ENCODE data around the gene SERPINA10.

SERPINA10 gene

GRCh38 chr14:94309721-94310120 is 16.7 kb upstream of the SERPINA10 start:
- DNase-seq (ENCODE audit: low spot score) (no peak), ATAC-seq (ENCODE audit: low read depth) (no peak)
- Histone ChIP-seq H3K27me3 (ENCODE audit: insufficient read depth, poor library complexity, severe bottlenecking) (no peaks in the 10 kb centered on the region), H3K4me1 (ENCODE audit: insufficient read depth, poor library complexity, severe bottlenecking) (peaks cover 19% of the 10 kb centered on the region), H3K9me3 (ENCODE audit: severe bottlenecking) (no peaks in the 10 kb centered on the region), H3K4me3 (ENCODE audit: severe bottlenecking) (no peak overlapping the region), H3K36me3 (ENCODE audit: low read depth) (no peaks in the 10 kb centered on the region), H3K27ac (ENCODE audit: poor library complexity, severe bottlenecking) (no peak overlapping the region)
- TF ChIP-seq CTCF (IDR thresholded peaks at IDR 0.05; ENCODE audit: poor library complexity, severe bottlenecking), result no peak

GRCh38 chr14:94307410-94307992 is 14.4 kb upstream of the SERPINA10 start:
- ATAC-seq (ENCODE audit: low read depth) (no peak), DNase-seq (ENCODE audit: low spot score) (no peak)
- peak; percentile 37 for TF ChIP-seq CTCF (IDR thresholded peaks at IDR 0.05; ENCODE audit: poor library complexity, severe bottlenecking)
- H3K36me3 ChIP-seq (ENCODE audit: low read depth), result no peaks in the 10 kb centered on the region
- H3K27me3 ChIP-seq (ENCODE audit: insufficient read depth, poor library complexity, severe bottlenecking), result no peaks in the 10 kb centered on the region
- H3K27ac ChIP-seq (ENCODE audit: poor library complexity, severe bottlenecking), result no peak overlapping the region
- peaks cover 4% of the 10 kb centered on the region for H3K4me1 ChIP-seq (ENCODE audit: insufficient read depth, poor library complexity, severe bottlenecking)
- H3K4me3 ChIP-seq (ENCODE audit: severe bottlenecking), result no peak overlapping the region
- H3K9me3 ChIP-seq (ENCODE audit: severe bottlenecking), result no peaks in the 10 kb centered on the region

- H3K27ac ChIP-seq (ENCODE audit: poor library complexity, severe bottlenecking), result no peak overlapping the region
- DNase-seq (ENCODE audit: low spot score), result no peak
- no peak for TF ChIP-seq CTCF (IDR thresholded peaks at IDR 0.05; ENCODE audit: poor library complexity, severe bottlenecking)
- H3K4me1 ChIP-seq (ENCODE audit: insufficient read depth, poor library complexity, severe bottlenecking), result no peaks in the 10 kb centered on the region
- H3K36me3 ChIP-seq (ENCODE audit: low read depth), result no peaks in the 10 kb centered on the region
- no peak for ATAC-seq (ENCODE audit: low read depth)
- H3K27me3 ChIP-seq (ENCODE audit: insufficient read depth, poor library complexity, severe bottlenecking), result no peaks in the 10 kb centered on the region
- H3K9me3 ChIP-seq (ENCODE audit: severe bottlenecking), result no peaks in the 10 kb centered on the region
- H3K4me3 ChIP-seq (ENCODE audit: severe bottlenecking), result no peak overlapping the region
Observed at GRCh38 chr14:94306047-94306978, 13.2 kb upstream of the SERPINA10 start.

GRCh38 chr14:94305620-94306019 is 12.6 kb upstream of the SERPINA10 start:
- Histone ChIP-seq H3K4me3 (ENCODE audit: severe bottlenecking) (no peak overlapping the region), H3K9me3 (ENCODE audit: severe bottlenecking) (no peaks in the 10 kb centered on the region), H3K36me3 (ENCODE audit: low read depth) (no peaks in the 10 kb centered on the region), H3K27me3 (ENCODE audit: insufficient read depth, poor library complexity, severe bottlenecking) (no peaks in the 10 kb centered on the region), H3K4me1 (ENCODE audit: insufficient read depth, poor library complexity, severe bottlenecking) (no peaks in the 10 kb centered on the region), H3K27ac (ENCODE audit: poor library complexity, severe bottlenecking) (no peak overlapping the region)
- TF ChIP-seq CTCF (IDR thresholded peaks at IDR 0.05; ENCODE audit: poor library complexity, severe bottlenecking), result no peak
- DNase-seq (ENCODE audit: low spot score) (no peak), ATAC-seq (ENCODE audit: low read depth) (no peak)

GRCh38 chr14:94304243-94304642 is 11.2 kb upstream of the SERPINA10 start:
- no peak for ATAC-seq (ENCODE audit: low read depth)
- Histone ChIP-seq H3K4me3 (ENCODE audit: severe bottlenecking) (no peak overlapping the region), H3K36me3 (ENCODE audit: low read depth) (no peaks in the 10 kb centered on the region), H3K27me3 (ENCODE audit: insufficient read depth, poor library complexity, severe bottlenecking) (no peaks in the 10 kb centered on the region), H3K4me1 (ENCODE audit: insufficient read depth, poor library complexity, severe bottlenecking) (no peaks in the 10 kb centered on the region), H3K27ac (ENCODE audit: poor library complexity, severe bottlenecking) (no peak overlapping the region), H3K9me3 (ENCODE audit: severe bottlenecking) (no peaks in the 10 kb centered on the region)
- DNase-seq (ENCODE audit: low spot score), result no peak
- TF ChIP-seq CTCF (IDR thresholded peaks at IDR 0.05; ENCODE audit: poor library complexity, severe bottlenecking), result no peak
